ENCODE data around the gene PID1.

DNA sequence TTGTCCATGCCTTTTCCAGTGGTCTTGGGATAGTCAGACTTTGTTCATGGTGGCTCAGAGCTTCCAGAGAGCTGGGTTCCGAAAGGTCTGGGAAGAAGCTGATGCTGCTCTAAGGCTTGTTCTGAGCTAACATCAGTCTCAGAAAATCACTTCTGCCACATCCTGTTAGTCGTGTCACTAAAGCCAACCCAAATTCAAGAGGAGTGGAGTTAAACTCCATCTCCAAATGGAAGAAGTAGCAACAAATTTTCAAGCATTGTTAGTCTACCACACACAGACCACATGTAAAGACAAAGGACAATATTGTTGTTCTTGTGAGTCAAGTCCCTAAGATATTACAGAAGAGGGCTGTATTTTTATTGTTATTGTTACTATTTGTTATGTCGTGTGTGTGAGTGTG, 77.8 kb downstream of the PID1 start:
- TF ChIP-seq, protein P1, sequence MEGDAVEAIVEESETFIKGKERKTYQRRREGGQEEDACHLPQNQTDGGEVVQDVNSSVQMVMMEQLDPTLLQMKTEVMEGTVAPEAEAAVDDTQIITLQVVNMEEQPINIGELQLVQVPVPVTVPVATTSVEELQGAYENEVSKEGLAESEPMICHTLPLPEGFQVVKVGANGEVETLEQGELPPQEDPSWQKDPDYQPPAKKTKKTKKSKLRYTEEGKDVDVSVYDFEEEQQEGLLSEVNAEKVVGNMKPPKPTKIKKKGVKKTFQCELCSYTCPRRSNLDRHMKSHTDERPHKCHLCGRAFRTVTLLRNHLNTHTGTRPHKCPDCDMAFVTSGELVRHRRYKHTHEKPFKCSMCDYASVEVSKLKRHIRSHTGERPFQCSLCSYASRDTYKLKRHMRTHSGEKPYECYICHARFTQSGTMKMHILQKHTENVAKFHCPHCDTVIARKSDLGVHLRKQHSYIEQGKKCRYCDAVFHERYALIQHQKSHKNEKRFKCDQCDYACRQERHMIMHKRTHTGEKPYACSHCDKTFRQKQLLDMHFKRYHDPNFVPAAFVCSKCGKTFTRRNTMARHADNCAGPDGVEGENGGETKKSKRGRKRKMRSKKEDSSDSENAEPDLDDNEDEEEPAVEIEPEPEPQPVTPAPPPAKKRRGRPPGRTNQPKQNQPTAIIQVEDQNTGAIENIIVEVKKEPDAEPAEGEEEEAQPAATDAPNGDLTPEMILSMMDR (IDR thresholded peaks at IDR 0.05 in 2 of 3, conservative IDR thresholded peaks at IDR 0.05 in 1 of 3; ENCODE audit: borderline replicate concordance in 1 of 3, insufficient read depth in 1 of 3, low read depth in 2 of 3, low read length in 2 of 3): no peak
- TF ChIP-seq, protein P2, sequence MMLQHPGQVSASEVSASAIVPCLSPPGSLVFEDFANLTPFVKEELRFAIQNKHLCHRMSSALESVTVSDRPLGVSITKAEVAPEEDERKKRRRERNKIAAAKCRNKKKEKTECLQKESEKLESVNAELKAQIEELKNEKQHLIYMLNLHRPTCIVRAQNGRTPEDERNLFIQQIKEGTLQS (IDR thresholded peaks at IDR 0.05): no peak
- TF ChIP-seq POLR2A (IDR thresholded peaks at IDR 0.05; ENCODE audit: borderline replicate concordance, extremely low read depth, insufficient read depth, insufficient read length) (no peak), ELF1 (IDR thresholded peaks at IDR 0.05; ENCODE audit: borderline replicate concordance, low read depth) (no peak), YY1 (IDR thresholded peaks at IDR 0.05; ENCODE audit: extremely low read depth, insufficient replicate concordance, low read depth, low read length) (no peak), ZNF274 (IDR thresholded peaks at IDR 0.05; ENCODE audit: low read depth, low read length) (no peak), CEBPB (IDR thresholded peaks at IDR 0.05; ENCODE audit: low read depth) (no peak), EZH2 (IDR thresholded peaks at IDR 0.05) (no peak), POLR2AphosphoS5 (IDR thresholded peaks at IDR 0.05; ENCODE audit: low read depth, low read length) (no peak), SP1 (IDR thresholded peaks at IDR 0.05; ENCODE audit: low read depth) (no peak)
- TF ChIP-seq, protein P3, sequence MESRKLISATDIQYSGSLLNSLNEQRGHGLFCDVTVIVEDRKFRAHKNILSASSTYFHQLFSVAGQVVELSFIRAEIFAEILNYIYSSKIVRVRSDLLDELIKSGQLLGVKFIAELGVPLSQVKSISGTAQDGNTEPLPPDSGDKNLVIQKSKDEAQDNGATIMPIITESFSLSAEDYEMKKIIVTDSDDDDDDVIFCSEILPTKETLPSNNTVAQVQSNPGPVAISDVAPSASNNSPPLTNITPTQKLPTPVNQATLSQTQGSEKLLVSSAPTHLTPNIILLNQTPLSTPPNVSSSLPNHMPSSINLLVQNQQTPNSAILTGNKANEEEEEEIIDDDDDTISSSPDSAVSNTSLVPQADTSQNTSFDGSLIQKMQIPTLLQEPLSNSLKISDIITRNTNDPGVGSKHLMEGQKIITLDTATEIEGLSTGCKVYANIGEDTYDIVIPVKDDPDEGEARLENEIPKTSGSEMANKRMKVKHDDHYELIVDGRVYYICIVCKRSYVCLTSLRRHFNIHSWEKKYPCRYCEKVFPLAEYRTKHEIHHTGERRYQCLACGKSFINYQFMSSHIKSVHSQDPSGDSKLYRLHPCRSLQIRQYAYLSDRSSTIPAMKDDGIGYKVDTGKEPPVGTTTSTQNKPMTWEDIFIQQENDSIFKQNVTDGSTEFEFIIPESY (IDR thresholded peaks at IDR 0.05; ENCODE audit: extremely low read depth, insufficient replicate concordance, low read length): no peak
- TF ChIP-seq, protein P4, sequence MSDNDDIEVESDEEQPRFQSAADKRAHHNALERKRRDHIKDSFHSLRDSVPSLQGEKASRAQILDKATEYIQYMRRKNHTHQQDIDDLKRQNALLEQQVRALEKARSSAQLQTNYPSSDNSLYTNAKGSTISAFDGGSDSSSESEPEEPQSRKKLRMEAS (IDR thresholded peaks at IDR 0.05): no peak
- TF ChIP-seq, protein P5, sequence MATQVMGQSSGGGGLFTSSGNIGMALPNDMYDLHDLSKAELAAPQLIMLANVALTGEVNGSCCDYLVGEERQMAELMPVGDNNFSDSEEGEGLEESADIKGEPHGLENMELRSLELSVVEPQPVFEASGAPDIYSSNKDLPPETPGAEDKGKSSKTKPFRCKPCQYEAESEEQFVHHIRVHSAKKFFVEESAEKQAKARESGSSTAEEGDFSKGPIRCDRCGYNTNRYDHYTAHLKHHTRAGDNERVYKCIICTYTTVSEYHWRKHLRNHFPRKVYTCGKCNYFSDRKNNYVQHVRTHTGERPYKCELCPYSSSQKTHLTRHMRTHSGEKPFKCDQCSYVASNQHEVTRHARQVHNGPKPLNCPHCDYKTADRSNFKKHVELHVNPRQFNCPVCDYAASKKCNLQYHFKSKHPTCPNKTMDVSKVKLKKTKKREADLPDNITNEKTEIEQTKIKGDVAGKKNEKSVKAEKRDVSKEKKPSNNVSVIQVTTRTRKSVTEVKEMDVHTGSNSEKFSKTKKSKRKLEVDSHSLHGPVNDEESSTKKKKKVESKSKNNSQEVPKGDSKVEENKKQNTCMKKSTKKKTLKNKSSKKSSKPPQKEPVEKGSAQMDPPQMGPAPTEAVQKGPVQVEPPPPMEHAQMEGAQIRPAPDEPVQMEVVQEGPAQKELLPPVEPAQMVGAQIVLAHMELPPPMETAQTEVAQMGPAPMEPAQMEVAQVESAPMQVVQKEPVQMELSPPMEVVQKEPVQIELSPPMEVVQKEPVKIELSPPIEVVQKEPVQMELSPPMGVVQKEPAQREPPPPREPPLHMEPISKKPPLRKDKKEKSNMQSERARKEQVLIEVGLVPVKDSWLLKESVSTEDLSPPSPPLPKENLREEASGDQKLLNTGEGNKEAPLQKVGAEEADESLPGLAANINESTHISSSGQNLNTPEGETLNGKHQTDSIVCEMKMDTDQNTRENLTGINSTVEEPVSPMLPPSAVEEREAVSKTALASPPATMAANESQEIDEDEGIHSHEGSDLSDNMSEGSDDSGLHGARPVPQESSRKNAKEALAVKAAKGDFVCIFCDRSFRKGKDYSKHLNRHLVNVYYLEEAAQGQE (IDR thresholded peaks at IDR 0.05; ENCODE audit: low read depth): no peak

Measured in HCT116 (cell line).